Activated CD8-positive, alpha-beta T cell treated with anti-CD3 and anti-CD28 coated beads, Interleukin-2, amount 10 ng/mL, durations not matched to agents 7 days and 5 days (primary cell): Measurements from ENCODE around the gene ZNF74. TPM values are rescaled to one million over a fixed set of nuclear protein-coding genes. Genes with fewer than 3 reads are reported as not detected.
A peak's percentile ranks its signal among the peaks of the same experiment; 100 is the strongest.
"Not testable (repeated sequence)": the region's sequence is repeated elsewhere in the genome, so short reads cannot be mapped to it uniquely, and the experiment has no call there.

Experiments used
- ATAC-seq: fragments of 150-1000 bp; cut with Tn5 transposase; one replicate; pipeline ENCODE4 v1.10.0; 2021; ENCODE audit warnings: moderate library complexity
- CTCF ChIA-PET: fragments of 350-600 bp; sonication (Branson Sonifier 250); formaldehyde crosslinking; loops from one replicate; lab custom pipeline; 2021; ENCODE audit warnings: antibody characterized with exemption; lab: Charles Lee
- POLR2A ChIA-PET: fragments of 350-600 bp; sonication (Branson Sonifier 250); formaldehyde crosslinking; loops from one replicate; lab custom pipeline; 2021; ENCODE audit warnings: antibody characterized with exemption; lab: Charles Lee
- DNase-seq: peaks from one replicate; pipeline ENCODE4 v3.0.0-alpha.2; 2020
- H3K27ac Mint-ChIP-seq: one replicate; pipeline ENCODE4 v1.8.0; 2021; ENCODE audit warnings: mild to moderate bottlenecking, mixed read lengths
- H3K27me3 Mint-ChIP-seq: one replicate; pipeline ENCODE4 v1.8.0; 2021; ENCODE audit warnings: low read depth, mixed read lengths
- H3K36me3 Mint-ChIP-seq: one replicate; pipeline ENCODE4 v1.8.0; 2021; ENCODE audit warnings: low read depth, mixed read lengths
- H3K4me1 Mint-ChIP-seq: one replicate; pipeline ENCODE4 v1.8.0; 2021; ENCODE audit warnings: low read depth, mixed read lengths
- H3K4me3 Mint-ChIP-seq: one replicate; pipeline ENCODE4 v1.8.0; 2021; ENCODE audit warnings: mild to moderate bottlenecking, mixed read lengths
- H3K9me3 Mint-ChIP-seq: one replicate; pipeline ENCODE4 v1.8.0; 2022; ENCODE audit warnings: mixed read lengths; ENCODE audit not compliant: insufficient read depth
- total RNA-seq, 2 experiments: library from RNA; stranded (reverse); gene quantifications; one replicate each; pipeline ENCODE4 v1.2.3, GENCODE V29; 2021

ZNF74 gene
- total RNA-seq, 2 experiments from 2014 or later = 9.2 to 12.6 TPM

GRCh38 chr22:20361752-20362229, 32.2 kb upstream of the ZNF74 start:
- H3K27ac Mint-ChIP-seq, ATAC-seq, CTCF ChIA-PET, H3K4me3 Mint-ChIP-seq, H3K9me3 Mint-ChIP-seq, POLR2A ChIA-PET, H3K27me3 Mint-ChIP-seq, DNase-seq, H3K36me3 Mint-ChIP-seq: not testable (repeated sequence)
- peaks cover 23% of the 10 kb centered on the region for H3K4me1 Mint-ChIP-seq

- H3K4me3 Mint-ChIP-seq, H3K27me3 Mint-ChIP-seq, ATAC-seq, H3K27ac Mint-ChIP-seq, DNase-seq, CTCF ChIA-PET, POLR2A ChIA-PET, H3K36me3 Mint-ChIP-seq, H3K9me3 Mint-ChIP-seq: not testable (repeated sequence)
- H3K4me1 Mint-ChIP-seq = peaks cover 23% of the 10 kb centered on the region
Measured at GRCh38 chr22:20362403-20362802, 31.5 kb upstream of the ZNF74 start.

- Mint-ChIP-seq H3K27ac (peak overlapping the region; percentile 31), H3K4me1 (peaks cover 23% of the 10 kb centered on the region)
- DNase-seq, H3K36me3 Mint-ChIP-seq, ATAC-seq, POLR2A ChIA-PET, H3K9me3 Mint-ChIP-seq, H3K4me3 Mint-ChIP-seq, CTCF ChIA-PET, H3K27me3 Mint-ChIP-seq: not testable (repeated sequence)
Measured at GRCh38 chr22:20364335-20365260, 29.4 kb upstream of the ZNF74 start.

GRCh38 chr22:20366841-20367240, 27.1 kb upstream of the ZNF74 start:
- H3K9me3 Mint-ChIP-seq, H3K27me3 Mint-ChIP-seq, CTCF ChIA-PET, POLR2A ChIA-PET, DNase-seq, H3K27ac Mint-ChIP-seq, ATAC-seq, H3K36me3 Mint-ChIP-seq, H3K4me3 Mint-ChIP-seq: not testable (repeated sequence)
- peaks cover 28% of the 10 kb centered on the region for H3K4me1 Mint-ChIP-seq

GRCh38 chr22:20368875-20369274, 25.1 kb upstream of the ZNF74 start:
- ATAC-seq, H3K27me3 Mint-ChIP-seq, CTCF ChIA-PET, POLR2A ChIA-PET, DNase-seq, H3K36me3 Mint-ChIP-seq, H3K9me3 Mint-ChIP-seq, H3K4me3 Mint-ChIP-seq, H3K27ac Mint-ChIP-seq: not testable (repeated sequence)
- H3K4me1 Mint-ChIP-seq = peaks cover 19% of the 10 kb centered on the region

GRCh38 chr22:20371687-20372086, 22.3 kb upstream of the ZNF74 start:
- H3K9me3 Mint-ChIP-seq, H3K27ac Mint-ChIP-seq, H3K27me3 Mint-ChIP-seq, H3K36me3 Mint-ChIP-seq, CTCF ChIA-PET, ATAC-seq, H3K4me3 Mint-ChIP-seq, DNase-seq, H3K4me1 Mint-ChIP-seq, POLR2A ChIA-PET: not testable (repeated sequence)

- H3K9me3 Mint-ChIP-seq, ATAC-seq, DNase-seq, H3K27me3 Mint-ChIP-seq, CTCF ChIA-PET, H3K36me3 Mint-ChIP-seq, H3K27ac Mint-ChIP-seq, H3K4me3 Mint-ChIP-seq, H3K4me1 Mint-ChIP-seq, POLR2A ChIA-PET: not testable (repeated sequence)
Measured at GRCh38 chr22:20372406-20372854, 21.5 kb upstream of the ZNF74 start.

- H3K36me3 Mint-ChIP-seq, H3K27ac Mint-ChIP-seq, POLR2A ChIA-PET, H3K4me1 Mint-ChIP-seq, DNase-seq, ATAC-seq, H3K4me3 Mint-ChIP-seq, H3K27me3 Mint-ChIP-seq, CTCF ChIA-PET, H3K9me3 Mint-ChIP-seq: not testable (repeated sequence)
Measured at GRCh38 chr22:20373195-20373706, 20.7 kb upstream of the ZNF74 start.

- H3K4me3 Mint-ChIP-seq, H3K27me3 Mint-ChIP-seq, H3K27ac Mint-ChIP-seq, DNase-seq, H3K9me3 Mint-ChIP-seq, CTCF ChIA-PET, ATAC-seq, H3K4me1 Mint-ChIP-seq, H3K36me3 Mint-ChIP-seq, POLR2A ChIA-PET: not testable (repeated sequence)
Measured at GRCh38 chr22:20374130-20374529, 19.8 kb upstream of the ZNF74 start.

- H3K4me3 Mint-ChIP-seq, DNase-seq, POLR2A ChIA-PET, H3K27ac Mint-ChIP-seq, H3K4me1 Mint-ChIP-seq, H3K27me3 Mint-ChIP-seq, ATAC-seq, H3K36me3 Mint-ChIP-seq, H3K9me3 Mint-ChIP-seq, CTCF ChIA-PET: not testable (repeated sequence)
Measured at GRCh38 chr22:20376281-20376680, 17.7 kb upstream of the ZNF74 start.

GRCh38 chr22:20376983-20377382, 17.0 kb upstream of the ZNF74 start:
- H3K9me3 Mint-ChIP-seq, H3K4me1 Mint-ChIP-seq, CTCF ChIA-PET, H3K4me3 Mint-ChIP-seq, DNase-seq, H3K27me3 Mint-ChIP-seq, H3K36me3 Mint-ChIP-seq, H3K27ac Mint-ChIP-seq, ATAC-seq, POLR2A ChIA-PET: not testable (repeated sequence)

- ATAC-seq (no peak), DNase-seq (no peak)
- Mint-ChIP-seq H3K9me3 (no peaks in the 10 kb centered on the region), H3K4me1 (no peaks in the 10 kb centered on the region), H3K4me3 (no peak overlapping the region), H3K27me3 (peaks cover 8% of the 10 kb centered on the region), H3K27ac (no peak overlapping the region), H3K36me3 (no peaks in the 10 kb centered on the region)
- ChIA-PET POLR2A (no interaction called here), CTCF (no interaction called here)
Measured at GRCh38 chr22:20378110-20378509, 15.8 kb upstream of the ZNF74 start.
